ENCODE results near the gene RMC1.
"Not testable (repeated sequence)": the region's sequence is repeated elsewhere in the genome, so short reads cannot be mapped to it uniquely, and the experiment has no call there.

The RMC1 gene

DNA sequence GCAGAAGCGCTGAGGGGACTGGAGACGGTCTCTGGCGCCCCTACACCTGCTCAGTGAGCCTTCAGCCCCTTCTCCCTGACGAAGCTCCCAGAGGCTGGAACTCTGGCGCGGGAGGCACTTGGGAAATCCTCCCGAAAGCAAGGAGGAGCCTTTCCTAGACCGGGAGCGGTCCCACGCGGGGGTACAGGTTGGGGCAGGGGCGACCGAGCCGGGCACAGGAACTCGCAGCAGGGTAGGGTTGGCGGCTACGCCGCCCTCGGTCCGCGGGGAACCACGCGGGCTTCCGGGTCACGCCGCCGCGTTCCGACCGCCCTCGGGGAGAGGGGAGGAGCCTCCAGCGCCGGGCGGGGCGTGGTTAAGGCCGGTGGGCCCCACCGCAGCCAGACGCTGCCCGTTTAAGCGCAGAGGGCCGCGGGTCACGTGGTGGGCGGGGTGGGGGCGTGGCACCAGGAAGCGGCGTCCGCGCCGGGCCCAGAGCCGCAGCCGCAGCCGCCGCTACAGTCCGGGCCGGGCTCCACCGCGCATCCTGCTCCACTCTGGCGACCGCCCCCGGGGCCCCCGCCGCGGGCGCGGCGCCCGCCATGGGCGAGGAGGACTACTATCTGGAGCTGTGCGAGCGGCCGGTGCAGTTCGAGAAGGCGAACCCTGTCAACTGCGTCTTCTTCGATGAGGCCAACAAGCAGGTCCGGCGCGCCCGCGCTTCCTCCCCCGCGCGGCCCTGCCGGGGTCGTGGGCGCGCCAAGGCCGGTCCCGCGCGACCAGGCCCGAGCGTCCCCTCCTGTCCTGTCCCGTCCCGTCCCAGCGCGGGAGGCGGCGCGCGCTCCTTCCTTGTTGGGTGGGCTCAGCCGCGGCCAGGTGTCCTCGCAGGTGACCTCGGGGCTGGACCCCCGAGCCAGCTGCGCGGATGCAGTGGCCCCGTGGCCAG lies at the start of gene RMC1:
TSS of gene RMC1 (plus strand) at position 474 of the 925 bp plus-strand sequence. CDS start at position 582, 108 bp downstream.
- DNase-seq = peak; percentile 95

DNA sequence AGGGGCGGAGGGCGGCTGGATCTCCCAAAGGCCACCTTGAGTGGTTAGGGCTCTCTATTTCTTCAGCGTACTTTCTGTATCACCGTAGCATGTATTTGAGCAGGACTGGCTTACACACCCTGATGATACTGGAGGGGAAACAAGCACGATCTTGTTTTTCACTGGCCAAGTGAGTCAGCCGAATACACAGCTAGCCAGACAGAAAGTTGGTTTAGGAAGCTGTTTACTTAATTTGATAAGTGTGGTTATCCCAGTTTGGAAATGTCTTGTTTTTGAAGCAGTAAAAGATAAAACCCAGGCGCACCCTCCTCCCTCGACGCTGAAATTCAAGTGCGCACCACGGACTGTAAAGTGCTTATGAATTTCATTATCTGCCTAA lies 49.6 kb upstream of the RMC1 start:
- no peak for DNase-seq

DNA sequence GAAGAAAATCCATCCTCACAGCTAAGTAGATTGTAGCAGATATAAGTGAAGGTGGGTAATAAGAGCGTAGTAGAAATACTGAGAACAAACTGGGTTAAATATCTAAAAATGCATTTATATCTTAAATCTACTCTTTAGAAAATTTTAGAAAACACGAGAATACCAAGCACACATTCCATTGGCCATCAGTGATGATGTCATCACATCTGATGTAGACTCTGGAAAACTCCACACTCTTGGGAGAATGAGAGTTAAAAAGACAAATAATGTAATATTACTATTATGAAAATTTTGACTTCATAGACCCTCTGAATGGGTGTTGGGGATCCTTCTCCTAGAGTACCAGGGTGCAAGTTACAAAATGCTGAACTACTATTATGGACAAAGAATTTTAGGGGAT lies 46.5 kb upstream of the RMC1 start:
- no peak for DNase-seq

DNA sequence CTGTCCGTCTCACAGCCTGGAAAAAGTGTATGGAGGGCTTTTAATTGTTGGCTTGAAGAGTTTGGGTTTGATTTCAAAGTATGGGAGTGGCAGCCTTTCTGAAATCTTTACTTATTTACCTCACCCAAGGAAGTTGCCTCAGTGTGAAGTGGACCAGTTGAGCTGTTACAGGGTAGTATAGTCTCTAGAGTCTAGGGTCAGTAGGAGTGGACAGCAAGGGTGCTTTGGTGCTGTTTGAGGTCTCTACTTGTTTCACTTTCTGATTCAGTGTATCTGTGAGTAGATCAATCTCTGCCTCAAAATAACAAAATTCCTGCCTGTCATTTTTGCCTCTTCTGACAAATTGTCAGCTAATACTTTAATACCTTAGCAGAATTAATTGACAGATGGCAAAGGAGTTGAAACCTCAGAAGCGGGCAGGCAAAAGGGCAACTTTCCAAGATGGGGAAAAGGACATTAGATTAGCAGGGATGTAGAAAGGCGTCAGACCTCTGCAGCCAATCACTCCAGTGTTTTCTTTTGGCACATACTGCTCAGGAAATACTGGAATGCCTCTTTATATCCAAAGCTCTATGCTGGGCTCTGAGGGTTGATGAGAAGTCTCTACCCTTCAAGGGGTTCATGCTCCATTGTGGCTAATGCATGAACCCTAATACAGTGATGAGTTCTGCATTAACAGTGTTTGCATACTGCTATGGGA lies 44.3 kb upstream of the RMC1 start:
- no peak for DNase-seq

DNA sequence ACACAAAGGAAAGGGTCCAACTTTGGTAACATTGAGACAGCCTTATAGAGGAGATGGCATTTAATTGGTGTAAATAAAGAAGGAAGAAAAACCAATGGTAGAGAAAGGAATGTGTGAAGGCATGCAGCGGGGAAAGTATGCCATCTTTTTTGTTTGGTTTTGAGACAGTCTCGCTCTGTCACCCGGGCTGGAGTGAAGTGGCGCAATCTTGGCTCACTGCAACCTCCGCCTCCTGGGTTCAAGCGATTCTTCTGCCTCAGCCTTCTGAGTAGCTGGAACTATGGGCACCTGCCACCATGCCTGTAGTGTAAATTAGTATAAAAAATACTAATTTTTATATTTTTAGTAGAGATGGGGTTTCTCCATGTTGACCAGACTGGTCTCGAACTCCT lies 43.8 kb upstream of the RMC1 start:
- no peak for DNase-seq

DNA sequence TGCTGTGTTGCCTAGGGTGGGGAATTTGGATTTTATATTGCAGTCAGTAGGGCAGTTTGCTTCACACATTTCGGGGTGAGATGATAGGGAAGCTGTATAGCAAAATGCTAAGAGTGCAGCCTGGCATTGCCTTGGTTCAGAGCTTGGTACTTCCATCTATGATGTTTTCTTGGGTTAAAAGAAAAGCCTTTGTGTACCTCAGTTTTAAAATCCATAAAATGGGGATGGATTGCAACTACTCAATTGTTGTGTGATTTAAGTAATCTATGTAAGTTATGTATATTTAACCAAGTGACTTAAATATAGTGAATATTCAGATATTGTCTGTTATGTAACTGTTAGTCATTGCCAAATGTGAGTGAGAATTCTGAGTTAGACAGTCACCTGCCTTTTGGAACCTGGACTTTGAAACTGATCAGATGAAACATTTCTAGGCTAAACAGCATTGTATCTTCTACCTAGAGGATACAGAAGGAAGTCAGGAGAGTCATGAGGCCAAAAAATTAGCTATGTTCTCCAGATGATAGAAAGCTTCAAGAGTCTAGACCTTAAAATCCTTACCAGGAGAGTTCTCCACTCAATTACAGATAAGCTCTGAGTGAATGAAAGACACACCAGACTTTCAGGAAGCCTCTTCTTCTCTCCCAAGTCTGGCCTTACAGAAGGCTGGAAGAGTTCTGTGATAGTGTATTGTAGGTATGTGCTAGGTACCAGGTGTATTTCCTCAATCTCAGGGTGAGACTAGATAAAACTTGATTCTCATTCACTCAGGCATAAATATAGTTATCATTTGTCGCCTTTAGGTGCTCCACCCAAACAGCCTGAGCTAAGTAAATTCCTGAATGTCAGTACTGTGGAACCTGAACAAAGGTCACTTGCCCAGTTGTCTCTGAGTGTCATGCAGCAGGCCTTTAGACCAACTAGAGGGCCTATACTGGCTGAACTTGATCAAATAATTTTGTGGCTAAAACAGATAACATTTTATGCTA lies 42.7 kb upstream of the RMC1 start:
- no peak for DNase-seq

DNA sequence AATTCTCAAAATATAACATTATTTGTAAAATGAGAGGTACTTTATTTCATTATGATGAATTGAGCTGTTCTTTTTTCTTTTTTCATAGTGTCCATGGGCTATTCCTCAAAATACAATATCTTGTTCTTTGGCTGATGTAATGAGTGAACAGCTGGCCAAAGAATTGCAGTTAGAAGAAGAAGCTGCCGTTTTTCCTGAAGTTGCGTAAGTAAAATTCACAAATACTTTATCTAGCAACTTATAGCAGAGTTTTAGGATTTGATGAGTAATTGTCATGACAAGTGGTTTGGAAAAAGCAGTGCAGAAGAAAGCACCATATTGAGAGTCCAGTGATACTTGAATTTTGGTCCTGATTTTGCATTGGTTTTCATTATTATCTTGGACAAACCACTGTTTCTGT lies 40.4 kb upstream of the RMC1 start:
- DNase-seq = no peak

DNA sequence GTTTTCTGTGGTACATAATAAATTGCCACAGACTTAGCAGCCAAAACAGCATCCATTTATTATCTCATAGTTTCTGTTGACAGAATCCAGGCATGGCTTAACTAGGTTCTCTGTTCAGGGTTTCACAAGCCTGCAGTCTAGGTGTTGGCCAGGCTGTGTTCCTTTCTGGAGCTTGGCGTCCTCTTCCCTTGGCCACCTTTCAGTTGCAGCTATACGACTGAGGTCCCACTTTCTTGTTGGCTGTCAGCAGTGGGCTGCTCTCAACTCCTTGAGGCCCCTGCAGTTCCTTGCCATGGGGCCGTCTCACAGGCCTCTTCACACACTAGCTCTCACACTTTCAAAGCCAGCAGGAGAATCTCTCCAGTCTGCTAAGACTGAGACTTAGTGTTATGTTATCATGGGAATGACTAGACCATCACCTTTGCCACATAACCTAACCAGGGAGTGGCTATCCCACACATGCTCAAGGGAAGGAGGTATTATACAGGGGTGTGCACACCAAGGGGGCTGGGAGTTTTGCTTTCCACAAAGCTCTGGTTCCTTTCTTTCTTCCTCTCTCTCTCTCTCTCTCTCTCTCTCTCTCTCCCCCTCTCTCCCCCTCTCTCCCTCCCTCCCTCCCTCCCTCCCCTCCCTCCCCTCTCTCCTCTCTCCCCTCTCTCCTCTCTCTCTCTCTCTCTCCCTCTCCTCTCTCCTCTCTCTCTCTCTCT lies 34.4 kb upstream of the RMC1 start:
- DNase-seq = no peak

DNA sequence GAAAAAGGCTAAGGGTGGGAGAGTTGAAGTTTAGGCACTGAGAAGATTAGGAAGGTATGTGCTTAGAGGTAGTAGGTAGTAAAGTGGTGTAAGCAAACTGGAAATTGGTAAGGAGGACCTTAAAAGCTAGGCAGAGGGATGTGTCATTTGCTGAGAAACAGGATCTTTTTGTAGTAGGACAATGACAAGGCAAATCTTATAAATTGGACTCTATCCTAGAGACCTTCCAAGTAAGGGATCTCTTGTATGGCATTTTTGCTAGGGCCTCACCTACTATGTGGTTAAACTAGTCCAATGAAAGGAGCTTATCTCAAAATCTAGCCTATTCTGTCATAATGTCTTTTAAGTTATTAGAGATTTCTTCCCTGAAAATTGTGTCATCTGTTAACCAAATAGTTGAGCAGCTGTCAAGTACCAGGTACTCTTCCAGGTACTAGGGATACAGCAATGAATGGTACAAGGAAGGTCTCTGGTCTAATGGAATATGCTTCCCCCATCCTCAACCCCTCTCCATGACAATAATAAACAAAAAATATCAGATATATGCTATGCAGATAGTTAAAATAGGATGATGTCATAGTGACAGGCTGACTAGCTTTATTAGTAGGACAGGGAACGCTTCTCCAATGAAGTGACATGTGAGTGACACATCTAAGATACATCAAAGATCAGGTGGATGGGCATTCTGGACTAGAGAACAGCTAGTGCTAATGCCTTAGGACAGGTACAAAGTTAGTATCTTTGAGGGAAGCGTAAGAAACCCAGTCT lies 32.5 kb upstream of the RMC1 start:
- no peak for DNase-seq

DNA sequence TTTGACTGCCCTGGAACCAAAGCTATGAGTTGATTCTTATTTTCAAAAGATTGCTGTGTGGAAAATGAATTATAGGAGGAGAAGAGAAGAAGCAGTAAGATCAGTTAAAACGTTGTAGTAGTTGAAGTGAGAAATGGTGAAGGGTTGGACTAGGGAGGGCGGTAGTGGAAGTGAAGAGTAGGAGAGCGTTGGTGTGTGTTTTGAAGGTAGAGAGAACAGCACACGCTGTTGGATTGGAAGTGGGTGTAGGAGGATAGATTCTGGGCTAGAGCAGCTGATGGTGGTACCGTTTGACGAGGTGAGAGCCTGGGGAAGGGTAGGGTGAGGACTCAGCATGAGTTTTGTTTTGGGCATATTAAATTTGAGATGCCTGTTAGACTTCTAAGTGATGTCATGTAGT lies 31.8 kb upstream of the RMC1 start:
- no peak for DNase-seq

DNA sequence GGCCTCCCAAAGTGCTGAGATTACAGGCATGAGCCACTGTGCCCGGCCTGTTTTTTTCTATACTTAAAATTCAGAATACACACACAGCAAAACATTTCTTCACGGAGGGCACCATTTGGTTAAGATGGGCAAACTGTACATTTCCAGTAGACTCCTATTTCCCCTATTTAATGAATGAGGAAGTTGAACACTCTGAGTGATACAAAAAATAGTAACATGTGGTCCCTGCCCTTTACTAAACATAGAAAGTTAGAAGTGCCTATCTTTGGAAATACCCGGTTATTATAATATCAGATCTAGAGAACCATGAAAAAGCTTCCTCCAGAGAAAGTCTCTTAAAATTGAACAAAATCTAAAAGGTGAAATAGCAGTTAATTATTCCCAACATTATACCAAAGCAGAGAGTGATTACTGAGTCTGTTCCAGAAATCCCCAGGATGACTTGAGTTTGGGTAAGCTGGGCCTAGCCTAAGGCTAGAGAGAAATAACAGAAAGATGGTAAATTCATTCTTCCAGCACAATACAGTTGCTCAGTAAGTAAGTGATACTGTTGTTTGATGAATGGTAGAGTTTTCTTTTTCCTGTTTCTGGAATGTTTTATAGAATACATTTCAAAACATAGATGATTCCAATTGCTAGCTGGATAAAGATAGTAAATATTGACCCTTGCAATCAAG lies 23.3 kb upstream of the RMC1 start:
- DNase-seq = no peak

DNA sequence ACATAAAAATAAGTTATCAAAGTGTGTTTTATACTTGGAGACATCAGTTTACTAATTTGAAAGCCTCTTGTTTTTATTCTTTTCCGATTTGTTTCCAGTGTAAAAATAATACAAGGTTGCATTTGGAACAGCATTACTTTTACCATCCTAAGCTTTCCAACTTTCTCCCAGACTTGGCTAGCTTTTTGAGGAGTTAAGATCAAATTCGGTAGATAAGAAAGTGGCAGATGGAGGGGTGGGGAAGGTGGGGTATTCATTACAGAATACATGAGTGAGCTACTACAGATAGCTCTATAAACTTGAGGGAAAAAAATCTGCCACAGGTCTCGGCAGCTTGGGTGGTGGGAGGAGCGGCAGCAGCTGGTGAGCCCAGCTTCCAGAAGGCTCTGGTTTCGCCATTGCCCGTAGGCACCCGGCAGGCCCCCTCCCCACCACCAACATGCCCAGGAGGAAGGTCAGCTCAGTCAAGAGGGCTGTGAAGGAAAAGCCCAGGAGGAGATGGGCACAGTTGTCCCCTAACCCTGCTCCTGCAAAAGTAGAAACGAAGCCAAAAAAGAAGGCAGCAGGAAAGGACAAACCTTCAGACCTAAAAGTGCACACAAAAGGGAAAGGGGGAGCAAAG lies 18.6 kb upstream of the RMC1 start:
- no peak for DNase-seq

DNA sequence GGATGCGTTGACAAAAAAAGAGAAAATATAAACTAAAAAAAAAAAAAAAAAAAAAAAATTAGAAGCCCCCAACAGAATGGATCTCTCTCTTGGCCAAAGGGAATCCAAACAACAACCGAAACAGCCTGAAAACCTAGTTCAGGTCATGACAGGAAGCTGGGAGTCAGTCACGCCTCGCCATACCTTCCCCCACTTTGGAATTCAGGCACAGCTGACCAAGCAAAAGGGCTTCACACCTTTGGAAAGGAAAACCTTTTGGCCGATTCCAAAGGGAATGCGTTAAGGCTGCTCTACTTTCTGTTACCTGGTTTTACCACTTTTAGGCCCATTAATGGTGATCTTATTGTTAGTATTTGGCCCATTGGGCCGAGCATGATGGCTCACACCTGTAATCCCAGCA lies 17.9 kb upstream of the RMC1 start:
- DNase-seq = no peak

DNA sequence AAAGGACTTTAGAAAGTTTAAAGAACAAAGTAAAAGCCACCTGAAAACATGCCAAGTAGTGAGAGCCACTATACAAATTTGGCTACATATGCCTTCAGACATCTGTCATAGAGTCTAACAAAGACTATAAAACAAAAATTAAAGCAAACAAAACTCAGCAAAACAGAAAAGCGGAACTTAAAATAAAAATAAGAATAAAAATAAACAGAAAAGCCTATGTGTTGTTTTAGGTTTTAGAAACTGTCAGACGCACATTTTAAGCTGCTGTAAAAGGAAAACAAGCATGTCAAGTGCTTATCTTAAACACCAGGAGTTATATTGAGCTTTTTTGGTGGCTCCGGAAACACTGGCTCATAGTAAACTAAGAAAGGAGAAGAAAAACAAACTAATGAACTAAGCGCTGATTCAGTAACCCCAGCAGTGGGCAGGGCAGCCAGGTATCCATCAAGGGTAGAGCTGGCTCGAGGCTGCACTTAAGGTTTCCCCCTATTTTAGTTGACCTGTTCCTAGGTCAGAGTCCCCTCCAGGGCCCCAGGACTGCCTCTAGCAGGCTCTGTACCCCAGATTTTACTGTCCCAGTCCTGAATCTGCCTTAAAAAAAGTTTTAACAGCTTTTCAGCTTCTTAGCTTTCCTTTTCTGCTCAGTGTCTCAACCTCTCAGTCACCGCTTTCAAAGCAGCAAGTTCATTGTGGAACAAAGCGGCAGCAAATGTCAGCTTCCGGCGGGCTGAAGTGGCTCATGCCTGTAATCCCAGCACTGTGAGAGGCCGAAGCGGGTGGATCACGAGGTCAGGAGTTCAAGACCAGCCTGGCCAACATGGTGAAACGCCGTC lies 15.4 kb upstream of the RMC1 start:
- peak; percentile 26 for DNase-seq

DNA sequence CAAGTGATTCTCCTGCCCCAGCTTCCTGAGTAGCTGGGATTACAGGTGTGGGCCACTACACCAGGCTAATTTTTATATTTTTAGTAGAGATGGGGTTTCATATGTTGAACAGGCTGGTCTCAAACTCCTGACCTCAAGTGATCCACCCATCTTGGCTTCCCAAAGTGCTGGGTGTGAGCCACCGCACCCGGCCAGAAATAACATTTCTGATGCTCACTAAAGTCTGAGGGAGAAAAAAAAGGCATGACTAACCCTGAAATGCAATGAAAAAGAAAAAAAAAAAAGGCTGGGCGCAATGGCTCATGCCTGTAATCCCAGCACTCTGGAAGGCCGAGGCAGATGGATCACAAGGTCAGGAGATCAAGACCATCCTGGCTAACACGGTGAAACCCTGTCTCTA lies 13.7 kb upstream of the RMC1 start:
- not testable (repeated sequence) for DNase-seq

DNA sequence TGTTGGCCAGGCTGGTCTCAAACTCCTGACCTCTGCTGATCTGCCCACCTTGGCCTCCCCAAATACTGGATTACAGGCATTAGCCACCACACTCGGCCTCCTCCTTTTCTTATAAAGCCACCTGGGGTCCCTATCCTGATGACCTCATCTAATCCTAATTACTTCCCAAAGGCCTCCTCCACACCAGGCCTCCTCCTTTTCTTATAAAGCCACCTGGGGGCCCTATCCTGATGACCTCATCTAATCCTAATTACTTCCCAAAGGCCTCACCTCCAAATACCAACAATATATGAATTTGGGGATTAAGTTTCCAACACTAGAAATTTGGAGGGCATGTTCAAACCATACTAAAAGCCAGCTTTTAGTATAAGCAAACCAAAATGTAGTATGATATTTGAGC lies 9.7 kb upstream of the RMC1 start:
- no peak for DNase-seq

DNA sequence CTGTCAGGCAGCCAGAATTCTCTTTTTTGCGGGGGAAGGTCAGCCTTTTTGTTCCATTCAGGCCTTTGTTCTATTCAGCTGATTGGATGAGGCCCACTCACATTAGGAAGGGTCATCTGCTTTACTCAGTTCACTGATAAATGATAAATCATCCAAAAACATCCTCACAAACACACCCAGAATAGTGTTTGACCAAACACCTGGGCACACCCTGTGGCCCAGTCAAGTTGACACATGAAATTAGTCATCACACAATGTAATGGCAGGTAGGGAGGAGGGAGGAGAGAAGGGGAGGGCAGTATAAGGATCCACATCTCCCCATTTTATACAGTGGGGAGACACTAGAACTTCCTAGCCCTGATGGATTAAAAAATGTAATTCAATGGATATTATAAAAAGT lies 8.3 kb upstream of the RMC1 start:
- no peak for DNase-seq

DNA sequence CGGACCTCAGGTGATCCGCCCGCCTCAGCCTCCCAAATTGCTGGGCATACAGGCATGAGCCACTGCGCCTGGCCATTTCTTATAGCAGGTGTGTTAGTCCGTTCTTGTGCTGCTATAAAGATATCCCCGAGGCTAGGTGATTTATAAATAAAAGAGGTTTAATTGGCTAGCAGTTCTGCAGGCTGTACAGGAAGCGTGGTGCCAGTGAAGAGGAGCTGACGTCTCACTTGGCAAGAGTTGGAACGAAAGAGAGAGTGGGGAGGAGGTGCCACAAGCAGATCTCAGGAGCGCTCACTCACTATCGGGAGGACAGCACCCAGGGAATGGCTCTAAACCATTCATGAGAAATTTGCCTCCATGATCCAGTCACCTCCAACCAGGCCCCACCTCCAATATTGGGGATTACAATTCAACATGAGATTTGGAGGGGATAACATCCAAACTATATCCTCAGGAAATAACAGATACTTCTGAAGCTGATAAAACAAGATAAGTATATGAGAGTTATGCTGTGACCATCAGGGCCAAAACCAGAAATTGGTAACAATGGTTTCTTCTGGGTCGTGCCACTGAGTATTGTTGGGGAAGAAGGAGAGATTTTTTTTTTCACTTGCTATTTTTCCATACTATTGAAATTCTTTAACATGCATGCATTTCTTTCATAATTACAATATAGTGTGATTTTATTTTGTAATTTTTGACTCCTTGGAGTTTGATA lies 7.4 kb upstream of the RMC1 start:
- DNase-seq = no peak

DNA sequence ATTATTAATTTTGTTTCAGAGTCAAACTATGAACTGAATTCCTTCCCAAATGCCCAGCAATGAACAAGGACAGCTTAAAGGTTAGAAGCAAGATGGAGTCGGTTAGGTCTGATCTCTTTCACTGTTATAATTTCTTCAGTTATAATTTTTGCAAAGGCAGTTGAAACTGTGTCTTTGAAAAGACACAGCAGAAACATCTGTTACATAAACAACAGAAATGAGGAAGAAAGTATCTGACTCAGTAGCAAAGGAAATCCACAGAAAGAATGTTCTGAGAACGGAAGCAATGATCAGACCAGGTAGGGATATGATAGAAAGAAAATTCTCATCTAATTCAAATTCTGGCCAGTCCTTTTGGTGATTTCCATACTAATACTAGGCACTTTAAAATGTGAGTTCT lies 5.2 kb upstream of the RMC1 start:
- no peak for DNase-seq
